GM23338 (cell line): ENCODE results near the gene DOCK10. TPM values are rescaled to one million over a fixed set of nuclear protein-coding genes. Genes with fewer than 3 reads are reported as not detected.

Experiments used
- ATAC-seq: fragments of 200-7000 bp; cut with Tn5 transposase; 3 replicates; pipeline ENCODE4 v1.9.1; 2020
- DNase-seq: peaks from one replicate; pipeline ENCODE4 v3.0.0-alpha.2; 2015; ENCODE audit warnings: low spot score
- H2AFZ ChIP-seq: fragments of 200-600 bp; sonication (generic); 2 replicates; pipeline ENCODE4 v1.8.0; 2016; ENCODE audit warnings: antibody characterized with exemption, mild to moderate bottlenecking, moderate library complexity
- H3F3A ChIP-seq: fragments of 200-600 bp; sonication (generic); replicated peaks from 2 replicates; pipeline ENCODE4 v1.8.0; 2017; ENCODE audit warnings: antibody characterized with exemption, mixed run types, low read depth
- H3K27ac ChIP-seq: fragments of 200-600 bp; sonication (generic); 2 replicates; pipeline ENCODE4 v1.6.1; 2016; ENCODE audit warnings: low read depth
- H3K27me3 ChIP-seq: fragments of 200-600 bp; sonication (generic); 2 replicates; pipeline ENCODE4 v1.8.0; 2016; ENCODE audit warnings: mild to moderate bottlenecking, mixed run types, moderate library complexity; ENCODE audit not compliant: insufficient read depth
- H3K36me3 ChIP-seq: fragments of 200-600 bp; sonication (generic); 2 replicates; pipeline ENCODE4 v1.8.0; 2016; ENCODE audit warnings: mild to moderate bottlenecking; ENCODE audit not compliant: insufficient read depth
- H3K4me1 ChIP-seq: fragments of 200-600 bp; sonication (generic); 2 replicates; pipeline ENCODE4 v1.8.0; 2016; ENCODE audit warnings: mild to moderate bottlenecking, moderate library complexity; ENCODE audit not compliant: insufficient read depth
- H3K4me2 ChIP-seq: fragments of 200-600 bp; sonication (generic); 2 replicates; pipeline ENCODE4 v1.7.1; 2017; ENCODE audit warnings: mixed run types
- H3K4me3 ChIP-seq: fragments of 200-600 bp; sonication (generic); 2 replicates; pipeline ENCODE4 v1.6.1; 2016; ENCODE audit warnings: mixed run types
- H3K79me2 ChIP-seq: fragments of 200-600 bp; sonication (generic); replicated peaks from 2 replicates; pipeline ENCODE4 v1.8.0; 2017; ENCODE audit warnings: mild to moderate bottlenecking; ENCODE audit not compliant: insufficient read depth
- H3K9me2 ChIP-seq: fragments of 200-600 bp; sonication (generic); 2 replicates; pipeline ENCODE4 v1.8.0; 2017; ENCODE audit not compliant: insufficient read depth
- H4K20me1 ChIP-seq: fragments of 200-600 bp; sonication (generic); replicated peaks from 2 replicates; pipeline ENCODE4 v1.8.0; 2017; ENCODE audit warnings: mild to moderate bottlenecking; ENCODE audit not compliant: insufficient read depth
- H3K27ac Mint-ChIP-seq: 2 replicates; pipeline ENCODE4 v1.8.0; 2020; ENCODE audit warnings: inconsistent platforms, mild to moderate bottlenecking, moderate library complexity, mixed read lengths
- H3K27me3 Mint-ChIP-seq: 3 replicates; pipeline ENCODE4 v1.8.0; 2022; ENCODE audit warnings: low read depth, mild to moderate bottlenecking, moderate library complexity, mixed read lengths, inconsistent platforms; ENCODE audit not compliant: insufficient read depth, poor library complexity
- H3K36me3 Mint-ChIP-seq: 3 replicates; pipeline ENCODE4 v1.8.0; 2021; ENCODE audit warnings: low read depth, mild to moderate bottlenecking, inconsistent platforms, moderate library complexity, mixed read lengths
- H3K4me1 Mint-ChIP-seq: 3 replicates; pipeline ENCODE4 v1.8.0; 2020; ENCODE audit warnings: mild to moderate bottlenecking, inconsistent platforms, mixed read lengths
- H3K4me3 Mint-ChIP-seq: 3 replicates; pipeline ENCODE4 v1.8.0; 2021; ENCODE audit warnings: moderate library complexity, mild to moderate bottlenecking, inconsistent platforms, mixed read lengths
- H3K9me3 Mint-ChIP-seq: 3 replicates; pipeline ENCODE4 v1.8.0; 2020; ENCODE audit warnings: moderate library complexity, mild to moderate bottlenecking, inconsistent platforms, mixed read lengths
- CREB1 ChIP-seq: fragments of 250-450 bp; sonication (Bioruptor Pico); IDR thresholded peaks from 2 replicates; pipeline ENCODE4 v1.5.0; 2020; ENCODE audit warnings: low read depth, mild to moderate bottlenecking, moderate library complexity
- EZH2 ChIP-seq: fragments of 200-600 bp; sonication (generic); IDR thresholded peaks from one replicate; pipeline ENCODE4 v1.8.0; 2017; ENCODE audit warnings: antibody characterized with exemption, mild to moderate bottlenecking, low read depth; ENCODE audit not compliant: unreplicated experiment
- EZH2phosphoT487 ChIP-seq: fragments of 200-600 bp; sonication (generic); IDR thresholded peaks from one replicate; pipeline ENCODE4 v1.8.1; 2018; ENCODE audit warnings: antibody characterized with exemption; ENCODE audit not compliant: unreplicated experiment
- JUNB ChIP-seq: IDR thresholded peaks from one replicate; pipeline ENCODE4 v1.6.1; 2016; ENCODE audit warnings: antibody characterized with exemption; ENCODE audit not compliant: unreplicated experiment
- NANOG ChIP-seq: IDR thresholded peaks from 2 replicates; pipeline ENCODE4 v1.6.1; 2016; ENCODE audit warnings: antibody characterized with exemption, borderline replicate concordance
- POLR2AphosphoS5 ChIP-seq: IDR thresholded peaks from 2 replicates; pipeline ENCODE4 v1.6.1; 2016; ENCODE audit warnings: antibody characterized with exemption, low read depth
- STAT1 ChIP-seq: IDR thresholded peaks from one replicate; pipeline ENCODE4 v1.6.1; 2016; ENCODE audit warnings: antibody characterized with exemption; ENCODE audit not compliant: unreplicated experiment
- ZNF114 ChIP-seq: fragments of 250-450 bp; sonication (Bioruptor Pico); IDR thresholded peaks from 2 replicates; pipeline ENCODE4 v1.5.0; 2020; ENCODE audit warnings: mild to moderate bottlenecking, moderate library complexity
- ZNF331 ChIP-seq: fragments of 250-450 bp; sonication (Bioruptor Pico); IDR thresholded peaks from 2 replicates; pipeline ENCODE4 v1.5.0; 2020; ENCODE audit warnings: low read depth, mild to moderate bottlenecking, moderate library complexity
- ZNF462 ChIP-seq: fragments of 250-450 bp; sonication (Bioruptor Pico); IDR thresholded peaks from 2 replicates; pipeline ENCODE4 v1.5.0; 2020; ENCODE audit warnings: mild to moderate bottlenecking, moderate library complexity
- polyA plus RNA-seq: library from polyadenylated mRNA; unstranded; fragments of >200 nt; fragmentation: Nextera tagmentation; extraction: Ambion mirVana; gene quantifications from 2 replicates; pipeline ENCODE4 v1.2.1, GENCODE V29; 2016
- total RNA-seq: library from RNA; depleted of rRNA; stranded (reverse); fragments of >200 nt; shearing (Covaris generic); gene quantifications from 2 replicates; pipeline ENCODE4 v1.2.3, GENCODE V29; 2014
- TF ChIP-seq, protein P1 (sequence below): IDR thresholded peaks from 2 replicates; pipeline ENCODE4 v1.6.1; 2016; ENCODE audit warnings: antibody characterized with exemption
- TF ChIP-seq, protein P2 (sequence below), 2 experiments: fragments of 200-600 bp in 1 of 2; sonication (generic) in 1 of 2; conservative IDR thresholded peaks; 2 replicates each; pipeline versions ENCODE4 v1.5.1 to v1.6.1; 2016 to 2017; ENCODE audit warnings: antibody characterized with exemption in 2 of 2, low read depth in 2 of 2, mild to moderate bottlenecking in 2 of 2, moderate library complexity in 1 of 2
- TF ChIP-seq, protein P3 (sequence below): IDR thresholded peaks from one replicate; pipeline ENCODE4 v1.6.1; 2018; ENCODE audit warnings: antibody characterized with exemption; ENCODE audit not compliant: unreplicated experiment

DOCK10 gene
- total and polyA plus RNA-seq, 2 experiments from 2014 or later: 1.0 to 1.7 TPM

DNA sequence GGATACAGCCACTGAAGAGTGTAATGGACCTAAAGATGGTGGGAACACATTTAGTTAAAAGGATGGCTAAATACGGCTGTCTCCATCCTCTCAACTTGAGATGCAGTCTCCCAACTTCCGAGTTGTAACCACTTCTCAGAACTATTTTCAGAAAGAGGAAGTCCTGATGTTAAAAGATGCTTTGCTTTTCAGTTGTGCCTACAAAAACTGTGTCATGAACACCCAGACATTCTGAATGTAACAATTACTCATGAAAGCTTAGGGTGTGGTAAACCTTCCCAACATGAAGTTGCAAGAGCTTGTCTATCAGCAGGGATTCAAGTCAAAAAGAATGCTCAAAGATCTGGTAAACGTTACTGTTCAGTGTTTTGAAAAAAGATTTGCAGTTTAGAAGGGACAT, 147.9 kb downstream of the DOCK10 start:
- no peak overlapping the region for H3K4me3 ChIP-seq
- H3K36me3 Mint-ChIP-seq: no peaks in the 10 kb centered on the region
- no peak overlapping the region for H3K4me3 Mint-ChIP-seq
- no peak overlapping the region for H3K27ac ChIP-seq
- no peak overlapping the region for H3K4me2 ChIP-seq
- no peaks in the 10 kb centered on the region for H3K9me3 Mint-ChIP-seq
- H3K4me1 Mint-ChIP-seq: peaks cover 2% of the 10 kb centered on the region; the same call in 2 of the 3 replicates
- H3K36me3 ChIP-seq: no peaks in the 10 kb centered on the region
- H3F3A ChIP-seq: no peaks in the 10 kb centered on the region
- H3K27me3 ChIP-seq: peaks cover 3% of the 10 kb centered on the region; the same call in 1 of the 2 replicates
- H3K9me2 ChIP-seq: 0 out of 2 replicates have a peak, but pooled peaks cover under 1% of the 10 kb centered on the region
- DNase-seq (no peak), ATAC-seq (no peak)
- no peak overlapping the region for H3K27ac Mint-ChIP-seq
- H3K79me2 ChIP-seq: no peaks in the 10 kb centered on the region
- TF ChIP-seq CREB1 (CRISPR knock-in tag): no peak
- TF ChIP-seq POLR2AphosphoS5: no peak
- TF ChIP-seq STAT1: no peak
- no peak for TF ChIP-seq EZH2
- TF ChIP-seq, protein P1, sequence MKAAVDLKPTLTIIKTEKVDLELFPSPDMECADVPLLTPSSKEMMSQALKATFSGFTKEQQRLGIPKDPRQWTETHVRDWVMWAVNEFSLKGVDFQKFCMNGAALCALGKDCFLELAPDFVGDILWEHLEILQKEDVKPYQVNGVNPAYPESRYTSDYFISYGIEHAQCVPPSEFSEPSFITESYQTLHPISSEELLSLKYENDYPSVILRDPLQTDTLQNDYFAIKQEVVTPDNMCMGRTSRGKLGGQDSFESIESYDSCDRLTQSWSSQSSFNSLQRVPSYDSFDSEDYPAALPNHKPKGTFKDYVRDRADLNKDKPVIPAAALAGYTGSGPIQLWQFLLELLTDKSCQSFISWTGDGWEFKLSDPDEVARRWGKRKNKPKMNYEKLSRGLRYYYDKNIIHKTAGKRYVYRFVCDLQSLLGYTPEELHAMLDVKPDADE: no peak
- TF ChIP-seq ZNF331 (CRISPR knock-in tag): no peak
- no peak for TF ChIP-seq NANOG
- TF ChIP-seq, protein P2, sequence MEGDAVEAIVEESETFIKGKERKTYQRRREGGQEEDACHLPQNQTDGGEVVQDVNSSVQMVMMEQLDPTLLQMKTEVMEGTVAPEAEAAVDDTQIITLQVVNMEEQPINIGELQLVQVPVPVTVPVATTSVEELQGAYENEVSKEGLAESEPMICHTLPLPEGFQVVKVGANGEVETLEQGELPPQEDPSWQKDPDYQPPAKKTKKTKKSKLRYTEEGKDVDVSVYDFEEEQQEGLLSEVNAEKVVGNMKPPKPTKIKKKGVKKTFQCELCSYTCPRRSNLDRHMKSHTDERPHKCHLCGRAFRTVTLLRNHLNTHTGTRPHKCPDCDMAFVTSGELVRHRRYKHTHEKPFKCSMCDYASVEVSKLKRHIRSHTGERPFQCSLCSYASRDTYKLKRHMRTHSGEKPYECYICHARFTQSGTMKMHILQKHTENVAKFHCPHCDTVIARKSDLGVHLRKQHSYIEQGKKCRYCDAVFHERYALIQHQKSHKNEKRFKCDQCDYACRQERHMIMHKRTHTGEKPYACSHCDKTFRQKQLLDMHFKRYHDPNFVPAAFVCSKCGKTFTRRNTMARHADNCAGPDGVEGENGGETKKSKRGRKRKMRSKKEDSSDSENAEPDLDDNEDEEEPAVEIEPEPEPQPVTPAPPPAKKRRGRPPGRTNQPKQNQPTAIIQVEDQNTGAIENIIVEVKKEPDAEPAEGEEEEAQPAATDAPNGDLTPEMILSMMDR (conservative IDR thresholded peaks at IDR 0.05; ENCODE audit: low read depth in 2 of 2): no peak
- TF ChIP-seq, protein P3, sequence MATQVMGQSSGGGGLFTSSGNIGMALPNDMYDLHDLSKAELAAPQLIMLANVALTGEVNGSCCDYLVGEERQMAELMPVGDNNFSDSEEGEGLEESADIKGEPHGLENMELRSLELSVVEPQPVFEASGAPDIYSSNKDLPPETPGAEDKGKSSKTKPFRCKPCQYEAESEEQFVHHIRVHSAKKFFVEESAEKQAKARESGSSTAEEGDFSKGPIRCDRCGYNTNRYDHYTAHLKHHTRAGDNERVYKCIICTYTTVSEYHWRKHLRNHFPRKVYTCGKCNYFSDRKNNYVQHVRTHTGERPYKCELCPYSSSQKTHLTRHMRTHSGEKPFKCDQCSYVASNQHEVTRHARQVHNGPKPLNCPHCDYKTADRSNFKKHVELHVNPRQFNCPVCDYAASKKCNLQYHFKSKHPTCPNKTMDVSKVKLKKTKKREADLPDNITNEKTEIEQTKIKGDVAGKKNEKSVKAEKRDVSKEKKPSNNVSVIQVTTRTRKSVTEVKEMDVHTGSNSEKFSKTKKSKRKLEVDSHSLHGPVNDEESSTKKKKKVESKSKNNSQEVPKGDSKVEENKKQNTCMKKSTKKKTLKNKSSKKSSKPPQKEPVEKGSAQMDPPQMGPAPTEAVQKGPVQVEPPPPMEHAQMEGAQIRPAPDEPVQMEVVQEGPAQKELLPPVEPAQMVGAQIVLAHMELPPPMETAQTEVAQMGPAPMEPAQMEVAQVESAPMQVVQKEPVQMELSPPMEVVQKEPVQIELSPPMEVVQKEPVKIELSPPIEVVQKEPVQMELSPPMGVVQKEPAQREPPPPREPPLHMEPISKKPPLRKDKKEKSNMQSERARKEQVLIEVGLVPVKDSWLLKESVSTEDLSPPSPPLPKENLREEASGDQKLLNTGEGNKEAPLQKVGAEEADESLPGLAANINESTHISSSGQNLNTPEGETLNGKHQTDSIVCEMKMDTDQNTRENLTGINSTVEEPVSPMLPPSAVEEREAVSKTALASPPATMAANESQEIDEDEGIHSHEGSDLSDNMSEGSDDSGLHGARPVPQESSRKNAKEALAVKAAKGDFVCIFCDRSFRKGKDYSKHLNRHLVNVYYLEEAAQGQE: no peak
- TF ChIP-seq EZH2phosphoT487: no peak
- TF ChIP-seq JUNB: no peak
- no peak for TF ChIP-seq ZNF114 (CRISPR knock-in tag)
- TF ChIP-seq ZNF462 (CRISPR knock-in tag): no peak
- no peaks in the 10 kb centered on the region for H3K4me1 ChIP-seq
- H4K20me1 ChIP-seq: no peaks in the 10 kb centered on the region
- no peaks in the 10 kb centered on the region for H3K27me3 Mint-ChIP-seq
- no peak overlapping the region for H2AFZ ChIP-seq
